OCI-LY7 (cell line): Measurements from ENCODE around the gene ARID5B. TPM values are rescaled to one million over a fixed set of nuclear protein-coding genes. Genes with fewer than 3 reads are reported as not detected.

Experiments used
- BruUV-seq: library from RNA; stranded (reverse); fragments of 400-500 nt; replicated peaks from 2 replicates; lab custom pipeline; 2021; lab: Mats Ljungman, UMichigan
- CTCF ChIA-PET: fragments of 300-600 bp; sonication (Branson Sonifier 250); formaldehyde crosslinking; loops from one replicate; lab custom pipeline; 2022; ENCODE audit warnings: antibody characterized with exemption; ENCODE audit not compliant: unreplicated experiment; lab: Charles Lee
- POLR2A ChIA-PET: fragments of 300-600 bp; sonication (Branson Sonifier 250); formaldehyde crosslinking; loops from one replicate; lab custom pipeline; 2022; ENCODE audit warnings: antibody characterized with exemption; lab: Charles Lee
- DNase-seq: peaks from one replicate; pipeline ENCODE4 v3.0.0-alpha.2; 2015; ENCODE audit warnings: low spot score
- H2AFZ ChIP-seq: fragments of 200-600 bp; sonication (generic), shearing (Covaris generic); 2 replicates; pipeline ENCODE4 v1.6.1; 2014; ENCODE audit warnings: mild to moderate bottlenecking, antibody characterized with exemption, low read length, moderate library complexity
- H3K27ac ChIP-seq: fragments of 200-600 bp; sonication (generic); 2 replicates; pipeline ENCODE4 v1.5.1; 2014; ENCODE audit warnings: mixed run types, low read depth, mild to moderate bottlenecking, moderate library complexity, low read length, inconsistent platforms; ENCODE audit not compliant: poor library complexity, severe bottlenecking
- H3K36me3 ChIP-seq: fragments of 200-600 bp; sonication (generic); 2 replicates; pipeline ENCODE4 v1.6.1; 2014; ENCODE audit warnings: mild to moderate bottlenecking, antibody characterized with exemption, low read length, moderate library complexity, mixed read lengths; ENCODE audit not compliant: insufficient read depth
- H3K4me1 ChIP-seq: fragments of 200-600 bp; sonication (generic); 2 replicates; pipeline ENCODE4 v1.5.1; 2014; ENCODE audit warnings: mild to moderate bottlenecking, low read length; ENCODE audit not compliant: insufficient read depth, poor library complexity, severe bottlenecking
- H3K4me2 ChIP-seq: fragments of 200-600 bp; sonication (generic); 2 replicates; pipeline ENCODE4 v1.6.1; 2014; ENCODE audit warnings: mild to moderate bottlenecking, low read length
- H3K4me3 ChIP-seq: fragments of 200-600 bp; sonication (generic); 2 replicates; pipeline ENCODE4 v1.5.1; 2014; ENCODE audit warnings: mild to moderate bottlenecking, low read depth, low read length; ENCODE audit not compliant: poor library complexity, severe bottlenecking
- H3K79me2 ChIP-seq: fragments of 200-600 bp; sonication (generic); 2 replicates; pipeline ENCODE4 v1.6.1; 2016; ENCODE audit warnings: low read depth, mild to moderate bottlenecking, low read length, moderate library complexity, mixed read lengths; ENCODE audit not compliant: insufficient read depth
- H3K9me2 ChIP-seq: fragments of 200-600 bp; sonication (generic); 2 replicates; pipeline ENCODE4 v1.6.1; 2016; ENCODE audit warnings: mild to moderate bottlenecking, low read length, mixed read lengths; ENCODE audit not compliant: insufficient read depth
- H3K9me3 ChIP-seq: fragments of 200-600 bp; sonication (generic); 2 replicates; pipeline ENCODE4 v1.6.1; 2014; ENCODE audit warnings: mild to moderate bottlenecking, mixed run types, low read length, mixed read lengths
- H4K20me1 ChIP-seq: fragments of 200-600 bp; sonication (generic); 2 replicates; pipeline ENCODE4 v1.6.1; 2014; ENCODE audit warnings: mild to moderate bottlenecking, antibody characterized with exemption, low read length, moderate library complexity, mixed read lengths; ENCODE audit not compliant: insufficient read depth
- EZH2phosphoT487 ChIP-seq: fragments of 200-600 bp; sonication (generic); IDR thresholded peaks from 2 replicates; pipeline ENCODE4 v1.6.1; 2018; ENCODE audit warnings: low read depth, borderline replicate concordance, mild to moderate bottlenecking, mixed run types, antibody characterized with exemption, low read length, moderate library complexity, mixed read lengths
- intact Hi-C: fragments of 100-400 bp; cut with micrococcal nuclease; formaldehyde crosslinking; loops from one replicate; pipeline ENCODE4 v1.10.0; 2022; ENCODE audit not compliant: unreplicated experiment
- total RNA-seq, 2 experiments: library from RNA; depleted of rRNA in 1 of 2; stranded (reverse); fragments of >200 nt in 1 of 2; shearing (Covaris generic) in 1 of 2; gene quantifications; 2 replicates each; pipeline ENCODE4 v1.2.3, GENCODE V29; 2014 to 2022
- TF ChIP-seq, protein P1 (sequence below): fragments of 200-600 bp; sonication (generic); conservative IDR thresholded peaks from 2 replicates; pipeline ENCODE4 v1.5.1; 2014; ENCODE audit warnings: mild to moderate bottlenecking, antibody characterized with exemption, low read length, moderate library complexity, mixed read lengths

Gene ARID5B
- total RNA-seq, 2 experiments from 2014 or later: 38.0 to 56.7 TPM

DNA sequence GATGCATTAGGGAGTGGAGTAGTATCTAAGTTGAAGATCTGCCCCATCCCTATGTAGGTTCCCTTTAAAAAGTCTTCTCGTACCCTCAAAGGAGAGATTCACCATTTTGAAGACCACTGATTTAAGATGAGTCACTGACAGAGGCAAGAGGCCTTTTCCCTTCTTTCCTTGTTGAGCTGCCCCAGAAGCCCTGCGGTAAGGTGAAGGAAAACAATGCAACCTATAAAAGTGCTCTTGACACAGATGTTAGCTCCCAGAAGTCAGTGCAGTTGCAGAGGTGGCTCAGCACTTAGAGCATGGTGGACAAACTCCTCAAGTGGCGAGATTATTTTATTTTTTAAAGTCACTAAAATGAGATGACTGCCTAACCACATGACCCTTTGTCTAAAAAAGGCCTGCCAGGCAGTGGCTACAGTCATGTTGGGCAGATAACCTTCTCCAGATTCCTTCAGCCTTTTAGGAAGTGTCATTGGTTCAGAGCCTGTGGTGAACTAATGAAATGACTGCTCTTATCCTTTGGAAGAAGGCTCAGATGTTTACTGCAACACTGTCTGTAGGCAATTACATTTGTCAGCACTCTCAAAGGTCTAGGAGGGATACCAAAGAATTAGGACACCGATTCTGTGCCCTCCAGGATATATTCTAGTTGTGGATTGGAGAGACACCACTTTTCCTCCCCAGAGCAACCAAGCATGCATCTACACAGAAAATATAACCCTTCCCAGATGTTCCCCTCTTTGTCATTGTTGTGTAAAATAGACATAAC lies 88.7 kb downstream of the ARID5B start:
- H3K4me2 ChIP-seq: peak overlapping the region; percentile 43
- peaks cover 100% of the 10 kb centered on the region for H3K4me1 ChIP-seq
- peak overlapping the region; percentile 8; the same call in 1 of the 2 replicates for H2AFZ ChIP-seq
- intact Hi-C loops: loop anchor here (2.0 kb wide), 1 partner anchor 49 kb away; no protein-coding TSS in a partner anchor
- DNase-seq: no peak
- no TSS peak for BruUV-seq
- H3K9me2 ChIP-seq: no peaks in the 10 kb centered on the region
- H3K36me3 ChIP-seq: peaks cover 20% of the 10 kb centered on the region
- POLR2A ChIA-PET: interaction anchor here (1.1 to 12.9 kb wide), 9 partner anchors 10 to 93 kb away, joined by 3 to 222 read pairs (median 46); partner anchors contain the start of gene ARID5B
- H3K9me3 ChIP-seq: 0 out of 2 replicates have a peak, but pooled peaks cover 4% of the 10 kb centered on the region
- no peak for TF ChIP-seq EZH2phosphoT487
- TF ChIP-seq, protein P1, sequence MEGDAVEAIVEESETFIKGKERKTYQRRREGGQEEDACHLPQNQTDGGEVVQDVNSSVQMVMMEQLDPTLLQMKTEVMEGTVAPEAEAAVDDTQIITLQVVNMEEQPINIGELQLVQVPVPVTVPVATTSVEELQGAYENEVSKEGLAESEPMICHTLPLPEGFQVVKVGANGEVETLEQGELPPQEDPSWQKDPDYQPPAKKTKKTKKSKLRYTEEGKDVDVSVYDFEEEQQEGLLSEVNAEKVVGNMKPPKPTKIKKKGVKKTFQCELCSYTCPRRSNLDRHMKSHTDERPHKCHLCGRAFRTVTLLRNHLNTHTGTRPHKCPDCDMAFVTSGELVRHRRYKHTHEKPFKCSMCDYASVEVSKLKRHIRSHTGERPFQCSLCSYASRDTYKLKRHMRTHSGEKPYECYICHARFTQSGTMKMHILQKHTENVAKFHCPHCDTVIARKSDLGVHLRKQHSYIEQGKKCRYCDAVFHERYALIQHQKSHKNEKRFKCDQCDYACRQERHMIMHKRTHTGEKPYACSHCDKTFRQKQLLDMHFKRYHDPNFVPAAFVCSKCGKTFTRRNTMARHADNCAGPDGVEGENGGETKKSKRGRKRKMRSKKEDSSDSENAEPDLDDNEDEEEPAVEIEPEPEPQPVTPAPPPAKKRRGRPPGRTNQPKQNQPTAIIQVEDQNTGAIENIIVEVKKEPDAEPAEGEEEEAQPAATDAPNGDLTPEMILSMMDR: no peak
- H3K27ac ChIP-seq: peak overlapping the region; percentile 99
- peaks cover 82% of the 10 kb centered on the region for H3K79me2 ChIP-seq
- CTCF ChIA-PET: interaction anchor here (1.7 to 1.9 kb wide), 2 partner anchors 9 to 32 kb away, joined by 5 read pairs; no protein-coding TSS in a partner anchor
- H4K20me1 ChIP-seq: no peaks in the 10 kb centered on the region
- no peak overlapping the region for H3K4me3 ChIP-seq

DNA sequence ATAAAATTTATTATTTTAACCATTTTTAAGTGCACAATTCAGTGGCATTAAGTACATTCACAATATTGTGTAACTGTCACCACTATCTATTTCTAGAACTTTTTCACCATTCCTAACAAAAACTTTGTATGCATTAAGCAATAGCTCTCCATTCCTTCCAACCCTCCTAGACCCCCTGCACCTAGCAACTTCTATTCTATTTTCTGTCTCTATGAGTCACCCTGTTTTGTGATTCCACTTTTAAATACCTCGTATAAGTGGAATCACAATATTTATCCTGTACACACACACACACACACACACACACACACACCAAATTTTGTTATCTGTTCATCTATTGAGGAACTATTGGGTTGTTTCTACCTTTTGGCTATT lies 89.2 kb downstream of the ARID5B start:
- H3K4me3 ChIP-seq: no peak overlapping the region
- no TSS peak for BruUV-seq
- no peaks in the 10 kb centered on the region for H4K20me1 ChIP-seq
- peak overlapping the region; percentile 43; the same call in 1 of the 2 replicates for H3K4me2 ChIP-seq
- POLR2A ChIA-PET: interaction anchor here (4.4 to 12.9 kb wide), 5 partner anchors 10 to 89 kb away, joined by 40 to 222 read pairs (median 48); partner anchors contain the start of gene ARID5B
- no peak for DNase-seq
- peaks cover 100% of the 10 kb centered on the region for H3K4me1 ChIP-seq
- intact Hi-C loops: no loop called here
- H3K9me2 ChIP-seq: no peaks in the 10 kb centered on the region
- H3K27ac ChIP-seq: peak overlapping the region; percentile 99
- H3K9me3 ChIP-seq: 0 out of 2 replicates have a peak, but pooled peaks cover 4% of the 10 kb centered on the region
- no peak for TF ChIP-seq EZH2phosphoT487
- TF ChIP-seq, protein P1: no peak
- H3K79me2 ChIP-seq: peaks cover 82% of the 10 kb centered on the region
- H3K36me3 ChIP-seq: peaks cover 20% of the 10 kb centered on the region
- no peak overlapping the region for H2AFZ ChIP-seq
- CTCF ChIA-PET: interaction anchor here (0.6 kb wide), 1 partner anchor 25 kb away, joined by 3 read pairs; no protein-coding TSS in a partner anchor
